ENCODE data around the gene BOD1L1. TPM values are rescaled to one million over a fixed set of nuclear protein-coding genes. Genes with fewer than 3 reads are reported as not detected.

The BOD1L1 gene
- total and polyA plus RNA-seq, 2 experiments from 2014 or later: 11.9 to 29.1 TPM

- Histone ChIP-seq H3K9me2 (replicated peaks; ENCODE audit: insufficient read depth) (no peaks in the 10 kb centered on the region), H3K4me2 (no peak overlapping the region), H4K20me1 (ENCODE audit: insufficient read depth, poor library complexity, severe bottlenecking) (no peaks in the 10 kb centered on the region), H3K79me2 (no peaks in the 10 kb centered on the region), H3K36me3 (replicated peaks; ENCODE audit: insufficient read depth, low read depth) (no peaks in the 10 kb centered on the region), H2AFZ (no peak overlapping the region), H3K27ac (no peak overlapping the region), H3K27me3 (peaks cover 7% of the 10 kb centered on the region), H3K9me3 (ENCODE audit: low read depth) (no peaks in the 10 kb centered on the region), H3K4me3 (no peak overlapping the region), H3K4me1 (ENCODE audit: insufficient read depth) (no peaks in the 10 kb centered on the region)
- WGBS (ENCODE audit: low lambda C conversion rate, missing lambda C conversion rate): 53% methylated on average over 6 of the region's 6 CpGs
- TF ChIP-seq EZH2 (IDR thresholded peaks at IDR 0.05; ENCODE audit: borderline replicate concordance): no peak
- TF ChIP-seq EZH2phosphoT487 (IDR thresholded peaks at IDR 0.05; ENCODE audit: low read depth, severe bottlenecking, unreplicated experiment): no peak
- no peak for TF ChIP-seq CTCF (IDR thresholded peaks at IDR 0.05; ENCODE audit: poor library complexity)
- no peak for DNase-seq (ENCODE audit: low spot score)
These were observed 19.5 kb upstream of the BOD1L1 start for GRCh38 chr4:13647031-13647430.

- DNase-seq (ENCODE audit: low spot score): no peak
- TF ChIP-seq EZH2 (IDR thresholded peaks at IDR 0.05; ENCODE audit: borderline replicate concordance) (no peak), EZH2phosphoT487 (IDR thresholded peaks at IDR 0.05; ENCODE audit: low read depth, severe bottlenecking, unreplicated experiment) (no peak), CTCF (IDR thresholded peaks at IDR 0.05; ENCODE audit: poor library complexity) (no peak)
- Histone ChIP-seq H2AFZ (no peak overlapping the region), H3K4me1 (ENCODE audit: insufficient read depth) (peaks cover 12% of the 10 kb centered on the region), H3K9me3 (ENCODE audit: low read depth) (no peaks in the 10 kb centered on the region), H3K27me3 (peaks cover 4% of the 10 kb centered on the region), H3K4me3 (no peak overlapping the region), H3K9me2 (replicated peaks; ENCODE audit: insufficient read depth) (no peaks in the 10 kb centered on the region), H3K27ac (no peak overlapping the region), H3K79me2 (no peaks in the 10 kb centered on the region), H3K4me2 (no peak overlapping the region), H3K36me3 (replicated peaks; ENCODE audit: insufficient read depth, low read depth) (no peaks in the 10 kb centered on the region), H4K20me1 (ENCODE audit: insufficient read depth, poor library complexity, severe bottlenecking) (no peaks in the 10 kb centered on the region)
- 96% methylated on average over 1 of the region's 1 CpG for WGBS (ENCODE audit: low lambda C conversion rate, missing lambda C conversion rate)
These were observed 17.6 kb upstream of the BOD1L1 start for GRCh38 chr4:13645075-13645474.

DNA sequence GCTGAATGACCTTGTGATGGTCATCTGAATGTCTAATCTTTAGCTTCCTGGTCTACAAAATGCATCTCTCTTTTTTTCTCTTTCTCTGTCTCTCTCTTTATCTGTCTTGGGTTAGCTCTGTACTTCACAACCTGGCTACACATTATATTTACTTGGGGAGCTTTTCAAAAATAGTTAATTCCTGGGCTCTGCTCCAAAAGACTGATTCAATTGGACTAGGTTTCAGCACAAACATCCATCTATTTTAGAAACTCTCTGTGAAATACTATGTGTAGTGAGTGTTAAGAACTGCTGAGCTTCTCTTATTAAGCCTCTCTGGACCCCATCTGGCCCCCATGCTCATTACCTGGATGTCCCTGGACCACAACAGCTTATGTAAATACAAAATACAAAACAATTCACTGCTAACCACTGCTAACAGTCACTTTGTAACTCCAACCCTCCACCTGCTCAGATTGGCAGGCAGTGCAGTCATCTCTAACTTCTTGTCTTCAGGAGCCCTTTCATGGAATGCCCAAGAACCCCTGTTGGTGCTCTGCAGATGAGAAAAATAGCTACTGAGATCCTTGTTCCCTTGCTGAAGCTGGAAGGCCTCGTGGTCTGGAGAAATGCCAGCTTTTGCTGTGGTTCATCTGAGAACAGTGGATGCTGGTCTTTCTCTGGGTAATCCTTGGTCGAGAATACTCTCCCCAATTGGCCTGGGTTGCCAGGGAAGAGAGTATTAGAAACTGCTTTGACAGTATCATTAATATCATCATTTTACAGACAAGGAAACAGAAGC is 14.8 kb upstream of the BOD1L1 start:
- no peaks in the 10 kb centered on the region for H3K79me2 ChIP-seq
- WGBS (ENCODE audit: low lambda C conversion rate, missing lambda C conversion rate): 70% methylated on average over 2 of the region's 2 CpGs
- H2AFZ ChIP-seq: no peak overlapping the region
- no peak overlapping the region for H3K27ac ChIP-seq
- no peaks in the 10 kb centered on the region for H3K36me3 ChIP-seq (replicated peaks; ENCODE audit: insufficient read depth, low read depth)
- H3K9me3 ChIP-seq (ENCODE audit: low read depth): no peaks in the 10 kb centered on the region
- no peak for DNase-seq (ENCODE audit: low spot score)
- peaks cover 12% of the 10 kb centered on the region for H3K4me1 ChIP-seq (ENCODE audit: insufficient read depth)
- H3K27me3 ChIP-seq: peaks cover 4% of the 10 kb centered on the region
- H4K20me1 ChIP-seq (ENCODE audit: insufficient read depth, poor library complexity, severe bottlenecking): no peaks in the 10 kb centered on the region
- TF ChIP-seq EZH2phosphoT487 (IDR thresholded peaks at IDR 0.05; ENCODE audit: low read depth, severe bottlenecking, unreplicated experiment) (no peak), CTCF (IDR thresholded peaks at IDR 0.05; ENCODE audit: poor library complexity) (no peak), EZH2 (IDR thresholded peaks at IDR 0.05; ENCODE audit: borderline replicate concordance) (no peak)
- no peaks in the 10 kb centered on the region for H3K9me2 ChIP-seq (replicated peaks; ENCODE audit: insufficient read depth)
- H3K4me2 ChIP-seq: no peak overlapping the region
- no peak overlapping the region for H3K4me3 ChIP-seq
